ENCODE results near the gene LSM12.

- TF ChIP-seq CTCF (IDR thresholded peaks at IDR 0.05; ENCODE audit: control extremely low read depth in 1 of 3, insufficient read depth in 1 of 3, low read depth in 1 of 3, low read length in 3 of 3) (peak; percentile 81 to 97 (median 83)), SIN3A (conservative IDR thresholded peaks at IDR 0.05 in 1 of 2, IDR thresholded peaks at IDR 0.05 in 1 of 2; ENCODE audit: low read depth in 1 of 2, low read length in 2 of 2) (no peak), MAFK (IDR thresholded peaks at IDR 0.05; ENCODE audit: low read depth, low read length) (no peak), SP1 (IDR thresholded peaks at IDR 0.05; ENCODE audit: low read depth, low read length) (no peak), CHD1 (IDR thresholded peaks at IDR 0.05; ENCODE audit: low read depth, low read length) (no peak), BACH1 (IDR thresholded peaks at IDR 0.05; ENCODE audit: low read length) (peak; percentile 92), POLR2A (IDR thresholded peaks at IDR 0.05; ENCODE audit: control extremely low read depth in 1 of 2, low read depth in 2 of 2, low read length in 2 of 2) (no peak), POLR2AphosphoS5 (IDR thresholded peaks at IDR 0.05; ENCODE audit: low read depth, low read length) (no peak)
Measured at GRCh38 chr17:43994272-43995149, 72.0 kb downstream of the LSM12 start.

Measured in H1 (cell line).